K562 treated with DMSO at 1 percent for 12 hours (cell line): ENCODE results near the gene PANX2. TPM values are rescaled to one million over a fixed set of nuclear protein-coding genes. Genes with fewer than 3 reads are reported as not detected.

ENCODE experiments used
- total RNA-seq: library from RNA; unstranded; fragments of 300-600 nt; gene quantifications from 2 replicates; pipeline ENCODE4 v1.2.3, GENCODE V29; 2022; ENCODE audit not compliant: insufficient read depth

The PANX2 gene, protein sequence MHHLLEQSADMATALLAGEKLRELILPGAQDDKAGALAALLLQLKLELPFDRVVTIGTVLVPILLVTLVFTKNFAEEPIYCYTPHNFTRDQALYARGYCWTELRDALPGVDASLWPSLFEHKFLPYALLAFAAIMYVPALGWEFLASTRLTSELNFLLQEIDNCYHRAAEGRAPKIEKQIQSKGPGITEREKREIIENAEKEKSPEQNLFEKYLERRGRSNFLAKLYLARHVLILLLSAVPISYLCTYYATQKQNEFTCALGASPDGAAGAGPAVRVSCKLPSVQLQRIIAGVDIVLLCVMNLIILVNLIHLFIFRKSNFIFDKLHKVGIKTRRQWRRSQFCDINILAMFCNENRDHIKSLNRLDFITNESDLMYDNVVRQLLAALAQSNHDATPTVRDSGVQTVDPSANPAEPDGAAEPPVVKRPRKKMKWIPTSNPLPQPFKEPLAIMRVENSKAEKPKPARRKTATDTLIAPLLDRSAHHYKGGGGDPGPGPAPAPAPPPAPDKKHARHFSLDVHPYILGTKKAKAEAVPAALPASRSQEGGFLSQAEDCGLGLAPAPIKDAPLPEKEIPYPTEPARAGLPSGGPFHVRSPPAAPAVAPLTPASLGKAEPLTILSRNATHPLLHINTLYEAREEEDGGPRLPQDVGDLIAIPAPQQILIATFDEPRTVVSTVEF
- 22.8 and 30.2 TPM in 2 replicates for total RNA-seq

DNA sequence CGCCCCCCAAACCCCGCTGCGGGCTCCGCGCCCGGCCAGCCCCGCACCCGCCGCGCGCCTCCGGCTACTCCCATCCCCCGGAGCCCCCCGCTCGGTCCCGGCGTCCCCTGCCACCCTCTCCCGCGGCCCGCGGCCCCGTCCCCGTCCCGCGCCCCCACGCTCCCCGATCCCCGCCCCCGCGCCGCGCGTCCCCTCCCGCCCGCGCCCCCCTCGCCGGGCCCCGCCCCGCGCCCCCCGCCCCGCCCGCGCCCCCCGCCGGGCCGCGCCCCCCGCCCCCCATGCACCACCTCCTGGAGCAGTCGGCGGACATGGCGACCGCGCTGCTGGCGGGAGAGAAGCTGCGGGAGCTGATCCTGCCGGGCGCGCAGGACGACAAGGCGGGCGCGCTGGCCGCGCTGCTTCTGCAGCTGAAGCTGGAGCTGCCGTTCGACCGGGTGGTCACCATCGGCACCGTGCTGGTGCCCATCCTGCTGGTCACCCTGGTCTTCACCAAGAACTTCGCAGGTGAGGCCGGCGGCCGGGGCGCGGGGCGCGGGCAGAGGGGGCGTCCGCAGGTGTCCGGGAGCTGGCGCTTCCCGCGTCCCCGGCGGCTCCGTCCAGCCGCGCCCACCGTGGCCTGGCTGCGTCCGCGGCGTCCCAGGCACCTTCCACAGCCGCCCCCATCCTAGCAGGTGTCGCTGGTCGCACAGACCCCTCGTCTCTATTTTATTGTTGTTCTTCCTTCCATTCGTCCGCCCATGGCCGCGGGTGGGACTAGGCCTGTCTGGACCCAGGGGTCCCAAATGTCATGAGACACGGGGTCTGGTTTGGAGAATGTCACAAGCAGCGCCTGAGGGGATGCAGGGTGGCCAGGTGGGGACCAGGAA is at the start of gene PANX2:
Gene PANX2, plus strand, starts transcription at position 279 of the 866 bp plus-strand sequence. Its CDS starts 0 bp downstream, at position 279.

GRCh38 chr22:50185375-50186087 is 15.0 kb downstream of the PANX2 start, which contains the start of gene TRABD:
Gene TRABD, plus strand, starts transcription at chr22:50185913. Its CDS starts 7,148 bp downstream, at chr22:50193061.

GRCh38 chr22:50200461-50201190 is 30.1 kb downstream of the PANX2 start, which contains the start of gene SELENOO:
Gene SELENOO, plus strand, starts transcription at chr22:50201011. Its CDS starts 26 bp downstream, at chr22:50201037.

Other genes with a start within 250 kb of the PANX2 start
- gene PIM3, start 210.0 kb upstream of the PANX2 start, total RNA-seq = 74.3 and 74.5 TPM in 2 replicates
- 0.16 TPM in 1 of 2 replicates, not detected in the other for gene IL17REL, start 158.0 kb upstream of the PANX2 start, total RNA-seq
- not detected in 2 replicates for gene TTLL8, start 112.4 kb upstream of the PANX2 start, total RNA-seq
- 0.69 and 0.74 TPM in 2 replicates for gene MLC1, start 85.3 kb upstream of the PANX2 start, total RNA-seq
- 1.1 TPM in 1 of 2 replicates, not detected in the other for gene MOV10L1, start 80.7 kb upstream of the PANX2 start, total RNA-seq
- gene TRABD, start 15.2 kb downstream of the PANX2 start, total RNA-seq = 47.8 and 54.8 TPM in 2 replicates
- 31.2 and 31.8 TPM in 2 replicates for gene SELENOO, start 30.3 kb downstream of the PANX2 start, total RNA-seq
- gene TUBGCP6, start 74.3 kb downstream of the PANX2 start, total RNA-seq = 10.2 and 28.1 TPM in 2 replicates
- 20.5 and 35.8 TPM in 2 replicates for gene HDAC10, start 80.5 kb downstream of the PANX2 start, total RNA-seq
- gene MAPK12, start 91.0 kb downstream of the PANX2 start, total RNA-seq = 18.9 and 24.6 TPM in 2 replicates
- gene MAPK11, start 99.6 kb downstream of the PANX2 start, total RNA-seq = 3.8 and 5.0 TPM in 2 replicates
- 18.4 and 33.9 TPM in 2 replicates for gene PLXNB2, start 136.9 kb downstream of the PANX2 start, total RNA-seq
- gene DENND6B, start 156.3 kb downstream of the PANX2 start, total RNA-seq = 1.6 and 2.8 TPM in 2 replicates
- gene PPP6R2, start 172.6 kb downstream of the PANX2 start, total RNA-seq = 41.2 and 53.8 TPM in 2 replicates